SK-N-SH (cell line): Measurements from ENCODE around the gene PPM1L. TPM values are rescaled to one million over a fixed set of nuclear protein-coding genes. Genes with fewer than 3 reads are reported as not detected.

Source experiments
- CTCF ChIA-PET: fragments of 300-600, 350-600 bp; formaldehyde crosslinking; extraction: SDS; loops from one replicate; lab custom pipeline; 2021; lab: Yijun Ruan, JAX
- POLR2A ChIA-PET: fragments of 350-600 bp; sonication (Branson Sonifier 250); formaldehyde crosslinking; extraction: SDS; loops from one replicate; lab custom pipeline; 2020; ENCODE audit warnings: antibody characterized with exemption, inconsistent platforms; lab: Yijun Ruan, JAX
- DNase-seq: peaks from one replicate; pipeline ENCODE4 v3.0.0; 2012
- H2AFZ ChIP-seq: fragments of 200-600 bp; sonication (generic); 2 replicates; pipeline ENCODE4 v1.8.1; 2016; ENCODE audit warnings: antibody characterized with exemption, mild to moderate bottlenecking, low read depth
- H3F3A ChIP-seq: fragments of 200-600 bp; sonication (generic); replicated peaks from 2 replicates; pipeline ENCODE3; 2016; ENCODE audit warnings: antibody characterized with exemption, mild to moderate bottlenecking; ENCODE audit not compliant: insufficient read depth
- H3K27ac ChIP-seq, 2 experiments: fragments of 200-500 bp in 1 of 2; fragments of 200-600 bp in 1 of 2; sonication (Bioruptor generic) in 1 of 2; sonication (generic), shearing (Covaris generic) in 1 of 2; 2 replicates each; pipeline versions ENCODE4 v1.5.1 to v1.6.1; 2014 to 2016; ENCODE audit warnings: low read depth in 2 of 2, inconsistent platforms in 1 of 2, low read length in 1 of 2, mild to moderate bottlenecking in 1 of 2, mixed read lengths in 1 of 2
- H3K27me3 ChIP-seq: fragments of 200-600 bp; sonication (generic), shearing (Covaris generic); 2 replicates; pipeline ENCODE4 v1.6.1; 2016; ENCODE audit warnings: mixed run types; ENCODE audit not compliant: insufficient read depth
- H3K36me3 ChIP-seq, 2 experiments: fragments of 200-500 bp in 1 of 2; fragments of 200-600 bp in 1 of 2; sonication (Bioruptor generic) in 1 of 2; sonication (generic) in 1 of 2; replicated peaks in 1 of 2; 2 replicates each; pipeline versions ENCODE3 to v1.5.1; 2014 to 2016; ENCODE audit warnings: low read length in 1 of 2, mild to moderate bottlenecking in 1 of 2; ENCODE audit not compliant: insufficient read depth in 2 of 2, control insufficient read depth in 1 of 2
- H3K4me1 ChIP-seq, 2 experiments: fragments of 200-500 bp in 1 of 2; fragments of 200-600 bp in 1 of 2; sonication (Bioruptor generic) in 1 of 2; sonication (generic), shearing (Covaris generic) in 1 of 2; 2 replicates each; pipeline versions ENCODE4 v1.5.1 to v1.6.1; 2014 to 2016; ENCODE audit warnings: low read depth in 1 of 2, low read length in 1 of 2, mixed run types in 1 of 2; ENCODE audit not compliant: insufficient read depth in 2 of 2, control insufficient read depth in 1 of 2
- H3K4me2 ChIP-seq: fragments of 200-600 bp; sonication (generic), shearing (Covaris generic); 2 replicates; pipeline ENCODE4 v1.6.1; 2017; ENCODE audit warnings: mixed run types
- H3K4me3 ChIP-seq, 2 experiments: fragments of 200-500 bp in 1 of 2; fragments of 200-600 bp in 1 of 2; sonication (Bioruptor generic) in 1 of 2; sonication (generic), shearing (Covaris generic) in 1 of 2; 2 replicates each; pipeline versions ENCODE4 v1.5.1 to v1.8.1; 2014 to 2016; ENCODE audit warnings: low read depth in 2 of 2, inconsistent platforms in 1 of 2, low read length in 1 of 2, mild to moderate bottlenecking in 1 of 2, mixed read lengths in 1 of 2, moderate library complexity in 1 of 2
- H3K79me2 ChIP-seq: fragments of 200-600 bp; sonication (generic); 2 replicates; pipeline ENCODE4 v1.8.1; 2017; ENCODE audit warnings: mild to moderate bottlenecking; ENCODE audit not compliant: insufficient read depth
- H3K9ac ChIP-seq: fragments of 200-600 bp; sonication (generic); 2 replicates; pipeline ENCODE4 v1.6.1; 2017; ENCODE audit warnings: mixed run types
- H3K9me2 ChIP-seq: fragments of 200-600 bp; sonication (generic); 2 replicates; pipeline ENCODE4 v1.6.1; 2017; ENCODE audit warnings: mixed run types
- H3K9me3 ChIP-seq: fragments of 200-600 bp; sonication (generic); 2 replicates; pipeline ENCODE4 v1.6.1; 2017; ENCODE audit warnings: mixed run types, mild to moderate bottlenecking, moderate library complexity
- H4K20me1 ChIP-seq: fragments of 200-600 bp; sonication (generic); 2 replicates; pipeline ENCODE4 v1.6.1; 2017; ENCODE audit warnings: mild to moderate bottlenecking, mixed run types; ENCODE audit not compliant: insufficient read depth
- CHD2 ChIP-seq: fragments of 150-350 bp; IDR thresholded peaks from 2 replicates; pipeline ENCODE4 v1.6.1; 2018; ENCODE audit warnings: low read length; ENCODE audit not compliant: partially characterized antibody
- ELF1 ChIP-seq: IDR thresholded peaks from 2 replicates; pipeline ENCODE4 v1.4.0; 2012
- EP300 ChIP-seq, 2 experiments: IDR thresholded peaks; 2 replicates each; pipeline versions ENCODE4 v1.4.0 to v1.6.1; 2012; ENCODE audit warnings: borderline replicate concordance in 1 of 2, low read depth in 1 of 2, low read length in 1 of 2
- EZH2phosphoT487 ChIP-seq: fragments of 200-600 bp; sonication (generic); IDR thresholded peaks from 2 replicates; pipeline ENCODE4 v1.6.1; 2017; ENCODE audit warnings: low read depth, mixed run types, mild to moderate bottlenecking, antibody characterized with exemption, moderate library complexity, borderline replicate concordance
- FOSL2 ChIP-seq: IDR thresholded peaks from 2 replicates; pipeline ENCODE4 v1.4.0; 2012; ENCODE audit warnings: low read depth, mild to moderate bottlenecking, moderate library complexity, borderline replicate concordance
- MEF2A ChIP-seq: IDR thresholded peaks from 2 replicates; pipeline ENCODE4 v1.4.0; 2012; ENCODE audit warnings: low read depth, borderline replicate concordance
- NFIC ChIP-seq: IDR thresholded peaks from 2 replicates; pipeline ENCODE4 v1.4.0; 2012; ENCODE audit warnings: borderline replicate concordance
- POLR2AphosphoS5 ChIP-seq: IDR thresholded peaks from 2 replicates; pipeline ENCODE4 v1.6.1; 2012; ENCODE audit warnings: low read depth, low read length
- RCOR1 ChIP-seq: fragments of 150-350 bp; IDR thresholded peaks from 2 replicates; pipeline ENCODE4 v1.6.1; 2017; ENCODE audit warnings: antibody characterized with exemption, low read length
- RFX5 ChIP-seq: IDR thresholded peaks from 2 replicates; pipeline ENCODE4 v1.6.1; 2012; ENCODE audit warnings: mild to moderate bottlenecking, improper control_type of control experiment, low read length
- TCF12 ChIP-seq: IDR thresholded peaks from 2 replicates; pipeline ENCODE4 v1.4.0; 2012
- WGBS: methylation state at CpG from one replicate; pipeline ENCODE4 v1.1.6; 2017; ENCODE audit warnings: low lambda C conversion rate; 5-methylcytosine and 5-hydroxymethylcytosine counted together
- polyA plus RNA-seq, 3 experiments: library from polyadenylated mRNA; depleted of rRNA; stranded (reverse); fragments of >200 nt; gene quantifications; 2 replicates each; pipeline ENCODE4 v1.2.3, GENCODE V29; 2012
- TF ChIP-seq, protein P1 (sequence below): IDR thresholded peaks from 2 replicates; pipeline ENCODE4 v1.4.0; 2012; ENCODE audit warnings: low read depth
- TF ChIP-seq, protein P2 (sequence below): IDR thresholded peaks from 2 replicates; pipeline ENCODE4; 2012

Gene PPM1L
- polyA plus RNA-seq, 1 of the 3 experiments (the other 2 are of a cell fraction): 0.16 TPM

- POLR2A ChIA-PET: no interaction called here
These were observed 351.3 kb downstream of the PPM1L start for GRCh38 chr3:161107311-161107710.

GRCh38 chr3:161108840-161109239 is 352.8 kb downstream of the PPM1L start:
- ChIA-PET CTCF (no interaction called here), POLR2A (no interaction called here)
- Histone ChIP-seq H3K4me3 (no peak overlapping the region), H3K27me3 (peaks cover 7% of the 10 kb centered on the region; the same call in 1 of the 2 replicates), H3K79me2 (no peaks in the 10 kb centered on the region), H3K9me2 (no peaks in the 10 kb centered on the region), H3K27ac (no peak overlapping the region), H4K20me1 (no peaks in the 10 kb centered on the region), H3K9me3 (no peaks in the 10 kb centered on the region), H3K9ac (no peak overlapping the region), H3K36me3 (no peaks in the 10 kb centered on the region), H3K4me2 (no peak overlapping the region), H2AFZ (no peak overlapping the region), H3K4me1 (peaks cover 0 to 3% of the 10 kb centered on the region in 2 experiments; a peak in 1 of 4 replicates), H3F3A (no peaks in the 10 kb centered on the region)
- TF ChIP-seq NFIC (no peak), EP300 (IDR thresholded peaks at IDR 0.05; ENCODE audit: borderline replicate concordance in 1 of 2, low read depth in 1 of 2, low read length in 1 of 2) (no peak), MEF2A (no peak)
- WGBS: 43% methylated on average over 1 of the region's 1 CpG
- DNase-seq: no peak

More at GRCh38 chr3:161107311-161107710, 351.3 kb downstream of the PPM1L start:
- no peak overlapping the region for H3K27ac ChIP-seq
- H3K9me2 ChIP-seq: no peaks in the 10 kb centered on the region
- no peaks in the 10 kb centered on the region for H3F3A ChIP-seq
- no peaks in the 10 kb centered on the region for H3K9me3 ChIP-seq
- no peak for DNase-seq
- no peaks in the 10 kb centered on the region for H4K20me1 ChIP-seq
- H3K79me2 ChIP-seq: no peaks in the 10 kb centered on the region
- CTCF ChIA-PET: interaction anchor here (1.1 to 1.5 kb wide), 2 partner anchors 10 to 168 kb away, joined by 4 to 5 read pairs; no protein-coding TSS in a partner anchor
- WGBS: 73% methylated on average over 1 of the region's 1 CpG
- no peak overlapping the region for H3K4me2 ChIP-seq
- H3K27me3 ChIP-seq: peaks cover 7% of the 10 kb centered on the region; the same call in 1 of the 2 replicates
- H3K4me1 ChIP-seq: peaks cover 0 to 3% of the 10 kb centered on the region in 2 experiments; a peak in 1 of 4 replicates
- H3K36me3 ChIP-seq: no peaks in the 10 kb centered on the region
- no peak overlapping the region for H3K4me3 ChIP-seq
- no peak overlapping the region for H2AFZ ChIP-seq
- no peak overlapping the region for H3K9ac ChIP-seq
- TF ChIP-seq NFIC (no peak), EZH2phosphoT487 (no peak), TCF12 (no peak), CHD2 (no peak), MEF2A (no peak), ELF1 (no peak), RFX5 (no peak), POLR2AphosphoS5 (no peak), RCOR1 (no peak), FOSL2 (no peak)
- TF ChIP-seq, protein P1, sequence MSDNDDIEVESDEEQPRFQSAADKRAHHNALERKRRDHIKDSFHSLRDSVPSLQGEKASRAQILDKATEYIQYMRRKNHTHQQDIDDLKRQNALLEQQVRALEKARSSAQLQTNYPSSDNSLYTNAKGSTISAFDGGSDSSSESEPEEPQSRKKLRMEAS: no peak
- TF ChIP-seq, protein P2, sequence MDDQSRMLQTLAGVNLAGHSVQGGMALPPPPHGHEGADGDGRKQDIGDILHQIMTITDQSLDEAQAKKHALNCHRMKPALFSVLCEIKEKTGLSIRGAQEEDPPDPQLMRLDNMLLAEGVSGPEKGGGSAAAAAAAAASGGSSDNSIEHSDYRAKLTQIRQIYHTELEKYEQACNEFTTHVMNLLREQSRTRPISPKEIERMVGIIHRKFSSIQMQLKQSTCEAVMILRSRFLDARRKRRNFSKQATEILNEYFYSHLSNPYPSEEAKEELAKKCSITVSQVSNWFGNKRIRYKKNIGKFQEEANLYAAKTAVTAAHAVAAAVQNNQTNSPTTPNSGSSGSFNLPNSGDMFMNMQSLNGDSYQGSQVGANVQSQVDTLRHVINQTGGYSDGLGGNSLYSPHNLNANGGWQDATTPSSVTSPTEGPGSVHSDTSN: no peak
